GM12872 (cell line): ENCODE data around the gene ACTL6B.

Experiments
- CTCF ChIP-seq: IDR thresholded peaks from 3 replicates; pipeline ENCODE4 v1.5.1; 2011; ENCODE audit warnings: low read depth, mild to moderate bottlenecking, low read length, moderate library complexity; ENCODE audit not compliant: insufficient read depth

Gene ACTL6B

GRCh38 chr7:100686201-100686821 lies 30.1 kb upstream of the ACTL6B start:
- TF ChIP-seq CTCF: no peak

- no peak for TF ChIP-seq CTCF
Observed at GRCh38 chr7:100685631-100686145, 29.4 kb upstream of the ACTL6B start.

GRCh38 chr7:100685049-100685605 lies 28.9 kb upstream of the ACTL6B start:
- TF ChIP-seq CTCF: no peak

GRCh38 chr7:100684534-100685042 lies 28.3 kb upstream of the ACTL6B start:
- TF ChIP-seq CTCF: no peak

GRCh38 chr7:100683659-100684533 lies 27.6 kb upstream of the ACTL6B start:
- no peak for TF ChIP-seq CTCF

GRCh38 chr7:100682991-100683658 lies 26.9 kb upstream of the ACTL6B start:
- no peak for TF ChIP-seq CTCF

GRCh38 chr7:100682228-100682741 lies 26.0 kb upstream of the ACTL6B start:
- no peak for TF ChIP-seq CTCF
